Caco-2 (cell line): ENCODE measurements around the gene DENND6B. TPM values are rescaled to one million over a fixed set of nuclear protein-coding genes. Genes with fewer than 3 reads are reported as not detected.
A peak's percentile ranks its signal among the peaks of the same experiment; 100 is the strongest.

Source experiments
- BruUV-seq: library from RNA; stranded (reverse); fragments of 400-500 nt; replicated peaks from 2 replicates; lab custom pipeline; 2021; lab: Mats Ljungman, UMichigan
- CTCF ChIA-PET: fragments of 300-600 bp; sonication (Branson Sonifier 250); formaldehyde crosslinking; loops from one replicate; lab custom pipeline; 2022; ENCODE audit warnings: antibody characterized with exemption; lab: Charles Lee
- POLR2A ChIA-PET: fragments of 300-600 bp; sonication (Branson Sonifier 250); formaldehyde crosslinking; loops from one replicate; lab custom pipeline; 2022; ENCODE audit warnings: antibody characterized with exemption; lab: Charles Lee
- DNase-seq, 2 experiments: peaks; one replicate each; pipeline versions ENCODE4 v3.0.0 to v3.0.0-alpha.2; 2020 to 2022
- H3K27me3 ChIP-seq: replicated peaks from 2 replicates; pipeline ENCODE4 v1.6.0; 2011; ENCODE audit warnings: low read length; ENCODE audit not compliant: control insufficient read depth, insufficient read depth
- H3K36me3 ChIP-seq: 2 replicates; pipeline ENCODE4 v1.5.1; 2011; ENCODE audit warnings: low read length; ENCODE audit not compliant: control insufficient read depth, insufficient read depth
- H3K4me1 ChIP-seq: fragments of 250-450 bp; sonication (Bioruptor Pico); 2 replicates; pipeline ENCODE4 v1.5.1; 2020; ENCODE audit warnings: mild to moderate bottlenecking
- H3K4me3 ChIP-seq: 2 replicates; pipeline ENCODE4 v1.5.1; 2011; ENCODE audit warnings: low read depth, mild to moderate bottlenecking, control low read depth, low read length
- H3K9me3 ChIP-seq: fragments of 250-450 bp; sonication (Bioruptor Pico); 2 replicates; pipeline ENCODE4 v1.5.1; 2020; ENCODE audit warnings: mild to moderate bottlenecking, moderate library complexity
- H3K27ac Mint-ChIP-seq: one replicate; pipeline ENCODE4 v1.8.0; 2022; ENCODE audit warnings: mixed read lengths; ENCODE audit not compliant: unreplicated experiment
- H3K27me3 Mint-ChIP-seq: one replicate; pipeline ENCODE4 v1.8.0; 2022; ENCODE audit warnings: mixed read lengths; ENCODE audit not compliant: insufficient read depth, unreplicated experiment
- H3K36me3 Mint-ChIP-seq: one replicate; pipeline ENCODE4 v1.8.0; 2022; ENCODE audit warnings: mild to moderate bottlenecking, mixed read lengths; ENCODE audit not compliant: insufficient read depth, unreplicated experiment
- H3K4me1 Mint-ChIP-seq: one replicate; pipeline ENCODE4 v1.8.0; 2022; ENCODE audit warnings: low read depth, mixed read lengths; ENCODE audit not compliant: unreplicated experiment
- H3K4me3 Mint-ChIP-seq: one replicate; pipeline ENCODE4 v1.8.0; 2022; ENCODE audit warnings: mild to moderate bottlenecking, moderate library complexity, mixed read lengths; ENCODE audit not compliant: unreplicated experiment
- H3K9me3 Mint-ChIP-seq: one replicate; pipeline ENCODE4 v1.8.0; 2022; ENCODE audit warnings: mixed read lengths; ENCODE audit not compliant: unreplicated experiment
- intact Hi-C: fragments of 100-400 bp; cut with micrococcal nuclease; formaldehyde crosslinking; loops from one replicate; pipeline ENCODE4 v1.10.0; 2022; ENCODE audit not compliant: unreplicated experiment
- total RNA-seq: library from RNA; stranded (reverse); gene quantifications from 2 replicates; pipeline ENCODE4 v1.2.3, GENCODE V29; 2022
- TF ChIP-seq, protein P1 (sequence below), 2 experiments: fragments of 200-600 bp in 1 of 2; IDR thresholded peaks; 1 replicate in 1 of 2; 2 replicates in 1 of 2; pipeline versions ENCODE4 v1.5.1 to v1.8.0; 2011 to 2022; ENCODE audit warnings: antibody characterized with exemption in 1 of 2, control low read depth in 1 of 2, inconsistent platforms in 1 of 2, low read depth in 1 of 2, low read length in 1 of 2, mild to moderate bottlenecking in 1 of 2, moderate library complexity in 1 of 2; ENCODE audit not compliant: insufficient read depth in 1 of 2, severe bottlenecking in 1 of 2, unreplicated experiment in 1 of 2

DENND6B gene
- total RNA-seq, 1 experiment from 2014 or later = 3.4 TPM

DNA sequence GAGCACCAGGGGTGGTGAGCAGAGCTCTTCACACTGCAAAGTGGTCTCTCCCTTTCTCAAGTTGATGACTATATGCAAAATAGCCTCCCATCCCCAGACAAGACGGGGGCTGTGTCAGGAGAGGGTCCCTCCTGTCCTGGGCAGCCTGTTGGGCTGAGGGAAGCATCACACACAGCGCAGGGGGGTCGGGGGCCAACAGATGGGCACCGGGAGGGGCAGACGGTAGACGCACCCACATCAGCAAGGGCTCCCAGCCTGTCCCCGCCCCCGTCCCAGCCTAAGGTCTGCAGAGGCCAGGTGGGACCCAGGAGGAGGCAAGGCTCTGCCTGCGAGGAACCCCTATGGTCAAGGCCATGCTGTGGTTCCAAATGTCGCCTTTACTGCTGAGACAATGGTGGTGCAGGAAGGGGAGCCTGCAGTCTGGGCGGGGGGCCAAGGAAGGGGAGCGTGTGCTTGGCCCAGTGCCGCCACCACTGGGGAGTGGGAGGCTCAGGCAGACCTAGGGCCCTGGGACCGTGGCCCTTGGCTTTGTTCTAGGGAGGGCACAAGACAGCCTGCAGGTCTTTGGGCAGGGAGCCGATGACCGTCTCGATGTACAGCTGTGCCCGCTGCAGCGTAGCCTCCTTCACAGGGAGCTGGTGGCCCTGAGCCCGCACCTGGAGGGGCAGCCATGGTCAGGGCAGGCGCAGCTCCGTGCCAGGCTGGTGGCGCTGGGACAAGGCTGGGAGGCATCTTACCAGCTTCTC lies 15.0 kb downstream of the DENND6B start:
- no TSS peak for BruUV-seq

DNA sequence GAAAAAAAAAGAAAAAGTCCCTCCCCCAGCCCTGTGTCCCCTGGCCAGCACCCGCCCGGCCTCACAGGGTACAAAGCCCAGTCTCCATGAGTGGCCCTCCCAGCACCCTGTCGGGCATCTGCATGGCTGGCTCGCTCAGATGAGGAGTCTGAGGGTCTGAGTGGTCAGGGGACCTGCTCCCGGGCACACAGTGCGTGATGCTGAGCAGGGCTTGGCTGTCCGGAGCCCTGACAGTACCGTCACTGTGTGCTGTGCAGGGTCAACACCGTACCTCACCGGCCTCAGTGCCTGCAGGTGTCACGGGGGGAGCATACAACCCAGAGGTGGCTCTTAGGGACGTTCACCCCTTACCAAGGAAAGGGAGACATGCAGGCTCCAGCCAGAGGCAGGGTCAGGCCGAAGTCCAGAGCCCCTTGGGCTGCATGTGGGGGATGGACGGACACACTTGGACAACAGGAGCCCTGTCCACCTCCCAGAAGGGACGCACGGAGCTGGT lies 15.8 kb downstream of the DENND6B start:
- no peaks in the 10 kb centered on the region for H3K36me3 ChIP-seq
- H3K4me3 ChIP-seq = no peak overlapping the region
- intact Hi-C loops = no loop called here
- TF ChIP-seq, protein P1, sequence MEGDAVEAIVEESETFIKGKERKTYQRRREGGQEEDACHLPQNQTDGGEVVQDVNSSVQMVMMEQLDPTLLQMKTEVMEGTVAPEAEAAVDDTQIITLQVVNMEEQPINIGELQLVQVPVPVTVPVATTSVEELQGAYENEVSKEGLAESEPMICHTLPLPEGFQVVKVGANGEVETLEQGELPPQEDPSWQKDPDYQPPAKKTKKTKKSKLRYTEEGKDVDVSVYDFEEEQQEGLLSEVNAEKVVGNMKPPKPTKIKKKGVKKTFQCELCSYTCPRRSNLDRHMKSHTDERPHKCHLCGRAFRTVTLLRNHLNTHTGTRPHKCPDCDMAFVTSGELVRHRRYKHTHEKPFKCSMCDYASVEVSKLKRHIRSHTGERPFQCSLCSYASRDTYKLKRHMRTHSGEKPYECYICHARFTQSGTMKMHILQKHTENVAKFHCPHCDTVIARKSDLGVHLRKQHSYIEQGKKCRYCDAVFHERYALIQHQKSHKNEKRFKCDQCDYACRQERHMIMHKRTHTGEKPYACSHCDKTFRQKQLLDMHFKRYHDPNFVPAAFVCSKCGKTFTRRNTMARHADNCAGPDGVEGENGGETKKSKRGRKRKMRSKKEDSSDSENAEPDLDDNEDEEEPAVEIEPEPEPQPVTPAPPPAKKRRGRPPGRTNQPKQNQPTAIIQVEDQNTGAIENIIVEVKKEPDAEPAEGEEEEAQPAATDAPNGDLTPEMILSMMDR (IDR thresholded peaks at IDR 0.05; ENCODE audit: insufficient read depth in 1 of 2, low read depth in 1 of 2, low read length in 1 of 2, severe bottlenecking in 1 of 2, unreplicated experiment in 1 of 2) = no peak
- H3K27me3 Mint-ChIP-seq = no peaks in the 10 kb centered on the region
- no peaks in the 10 kb centered on the region for H3K9me3 Mint-ChIP-seq
- H3K36me3 Mint-ChIP-seq = no peaks in the 10 kb centered on the region
- H3K27me3 ChIP-seq = no peaks in the 10 kb centered on the region
- ChIA-PET POLR2A (no interaction called here), CTCF (interaction anchor here (0.6 kb wide), 1 partner anchor 54 kb away, joined by 5 read pairs; no protein-coding TSS in a partner anchor)
- peaks cover 8% of the 10 kb centered on the region for H3K4me1 ChIP-seq
- peaks cover 6% of the 10 kb centered on the region for H3K4me1 Mint-ChIP-seq
- no peaks in the 10 kb centered on the region for H3K9me3 ChIP-seq
- no peak overlapping the region for H3K4me3 Mint-ChIP-seq
- no peak overlapping the region for H3K27ac Mint-ChIP-seq
- no TSS peak for BruUV-seq
- peak in 1 of 2 experiments; percentile 31 for DNase-seq

More for the DNA sequence above, 15.0 kb downstream of the DENND6B start:
- POLR2A ChIA-PET = interaction anchor here (0.5 kb wide), 1 partner anchor 29 kb away, joined by 4 read pairs; no protein-coding TSS in a partner anchor
- CTCF ChIA-PET = interaction anchor here (0.6 kb wide), 1 partner anchor 53 kb away, joined by 5 read pairs; no protein-coding TSS in a partner anchor
- TF ChIP-seq, protein P1 (IDR thresholded peaks at IDR 0.05; ENCODE audit: insufficient read depth in 1 of 2, low read depth in 1 of 2, low read length in 1 of 2, severe bottlenecking in 1 of 2, unreplicated experiment in 1 of 2) = no peak
- Histone ChIP-seq H3K4me3 (no peak overlapping the region), H3K4me1 (peaks cover 4% of the 10 kb centered on the region), H3K36me3 (no peaks in the 10 kb centered on the region), H3K27me3 (no peaks in the 10 kb centered on the region), H3K9me3 (no peaks in the 10 kb centered on the region)
- Mint-ChIP-seq H3K4me3 (no peak overlapping the region), H3K27me3 (no peaks in the 10 kb centered on the region), H3K36me3 (no peaks in the 10 kb centered on the region), H3K4me1 (peaks cover 6% of the 10 kb centered on the region), H3K9me3 (no peaks in the 10 kb centered on the region), H3K27ac (no peak overlapping the region)
- DNase-seq = no peak
- intact Hi-C loops = no loop called here

GRCh38 chr22:50310031-50310722 lies 16.6 kb downstream of the DENND6B start:
- CTCF ChIA-PET = no interaction called here
- POLR2A ChIA-PET = no interaction called here
- intact Hi-C loops = no loop called here
- Histone ChIP-seq H3K4me1 (peaks cover 15% of the 10 kb centered on the region), H3K36me3 (no peaks in the 10 kb centered on the region), H3K4me3 (no peak overlapping the region), H3K27me3 (no peaks in the 10 kb centered on the region), H3K9me3 (no peaks in the 10 kb centered on the region)
- BruUV-seq = no TSS peak
- H3K4me1 Mint-ChIP-seq = peaks cover 6% of the 10 kb centered on the region
- H3K27ac Mint-ChIP-seq = no peak overlapping the region
- no peaks in the 10 kb centered on the region for H3K27me3 Mint-ChIP-seq
- TF ChIP-seq, protein P1 (IDR thresholded peaks at IDR 0.05; ENCODE audit: insufficient read depth in 1 of 2, low read depth in 1 of 2, low read length in 1 of 2, severe bottlenecking in 1 of 2, unreplicated experiment in 1 of 2) = no peak
- H3K36me3 Mint-ChIP-seq = no peaks in the 10 kb centered on the region
- H3K4me3 Mint-ChIP-seq = no peak overlapping the region
- DNase-seq = no peak
- no peaks in the 10 kb centered on the region for H3K9me3 Mint-ChIP-seq
